ENCODE data around the gene TECPR2. TPM values are rescaled to one million over a fixed set of nuclear protein-coding genes. Genes with fewer than 3 reads are reported as not detected.

The TECPR2 gene
- polyA plus RNA-seq, 1 experiment, result 12.4 TPM

GRCh38 chr14:102341566-102341965 is 21.2 kb upstream of the TECPR2 start:
- ChIA-PET CTCF (interaction anchor here (0.9 kb wide), 1 partner anchor 19 kb away, joined by 3 read pairs; no protein-coding TSS in a partner anchor), POLR2A (no interaction called here)
- Histone ChIP-seq H3K27me3 (ENCODE audit: control insufficient read depth, insufficient read depth, low read length) (no peaks in the 10 kb centered on the region), H3K27ac (ENCODE audit: low read depth, low read length) (no peak overlapping the region), H3K9me3 (ENCODE audit: control insufficient read depth, insufficient read depth, low read length) (no peaks in the 10 kb centered on the region), H3K4me3 (ENCODE audit: low read depth, low read length) (no peak overlapping the region)
- DNase-seq (ENCODE audit: low read depth, low spot score), result no peak
- TF ChIP-seq CTCF (IDR thresholded peaks at IDR 0.05; ENCODE audit: low read depth, low read length), result no peak

DNA sequence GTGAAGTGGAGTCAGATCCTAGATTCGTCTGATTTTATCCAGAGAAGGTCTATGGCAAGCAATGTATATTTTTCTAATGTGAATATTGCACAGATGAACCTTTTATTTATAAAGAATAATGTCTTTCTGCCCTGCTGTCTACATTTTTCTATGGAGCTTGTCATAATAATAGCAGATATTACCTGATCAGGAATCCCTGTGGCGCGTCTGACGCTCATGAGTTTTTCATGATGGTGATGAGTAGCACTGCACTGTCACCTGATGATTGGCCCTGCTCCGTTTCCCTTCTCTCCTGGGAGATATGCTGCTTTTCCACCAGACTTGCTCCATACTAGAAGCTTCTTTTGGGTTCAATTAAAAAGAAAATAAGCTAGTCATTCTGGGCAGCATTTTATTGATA is 20.5 kb upstream of the TECPR2 start:
- H3K9me3 ChIP-seq (ENCODE audit: control insufficient read depth, insufficient read depth, low read length), result no peaks in the 10 kb centered on the region
- no peak overlapping the region for H3K27ac ChIP-seq (ENCODE audit: low read depth, low read length)
- H3K27me3 ChIP-seq (ENCODE audit: control insufficient read depth, insufficient read depth, low read length), result no peaks in the 10 kb centered on the region
- ChIA-PET POLR2A (no interaction called here), CTCF (interaction anchor here (0.6 to 0.9 kb wide), 2 partner anchors 19 to 1561 kb away, joined by 3 to 6 read pairs; no protein-coding TSS in a partner anchor)
- TF ChIP-seq CTCF (IDR thresholded peaks at IDR 0.05; ENCODE audit: low read depth, low read length), result no peak
- no peak overlapping the region for H3K4me3 ChIP-seq (ENCODE audit: low read depth, low read length)
- no peak for DNase-seq (ENCODE audit: low read depth, low spot score)

DNA sequence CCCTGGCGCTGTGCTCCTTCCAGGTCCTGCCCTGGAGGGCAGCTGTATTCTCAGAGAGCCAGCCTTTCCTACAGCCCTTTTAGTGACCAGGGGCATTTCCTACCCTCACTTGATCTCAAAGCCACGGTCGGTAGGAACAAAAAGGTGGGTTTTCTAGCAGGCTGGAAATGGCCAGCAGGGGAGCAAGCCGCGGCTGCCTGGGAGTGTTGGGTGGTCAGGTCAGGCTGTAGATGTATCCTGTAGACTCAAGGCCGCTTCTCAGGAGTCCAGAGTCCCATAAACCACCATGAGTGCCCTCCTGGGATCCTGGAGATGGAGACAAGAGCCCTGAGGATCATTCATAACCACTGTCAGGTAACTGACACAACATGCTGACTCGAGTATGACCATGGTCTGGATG is 18.7 kb upstream of the TECPR2 start:
- no peak for TF ChIP-seq CTCF (IDR thresholded peaks at IDR 0.05; ENCODE audit: low read depth, low read length)
- no peak overlapping the region for H3K27ac ChIP-seq (ENCODE audit: low read depth, low read length)
- no peaks in the 10 kb centered on the region for H3K27me3 ChIP-seq (ENCODE audit: control insufficient read depth, insufficient read depth, low read length)
- ChIA-PET POLR2A (no interaction called here), CTCF (interaction anchor here (1.2 kb wide), 1 partner anchor 8 kb away, joined by 3 read pairs; no protein-coding TSS in a partner anchor)
- H3K9me3 ChIP-seq (ENCODE audit: control insufficient read depth, insufficient read depth, low read length), result no peaks in the 10 kb centered on the region
- no peak for DNase-seq (ENCODE audit: low read depth, low spot score)
- H3K4me3 ChIP-seq (ENCODE audit: low read depth, low read length), result no peak overlapping the region

DNA sequence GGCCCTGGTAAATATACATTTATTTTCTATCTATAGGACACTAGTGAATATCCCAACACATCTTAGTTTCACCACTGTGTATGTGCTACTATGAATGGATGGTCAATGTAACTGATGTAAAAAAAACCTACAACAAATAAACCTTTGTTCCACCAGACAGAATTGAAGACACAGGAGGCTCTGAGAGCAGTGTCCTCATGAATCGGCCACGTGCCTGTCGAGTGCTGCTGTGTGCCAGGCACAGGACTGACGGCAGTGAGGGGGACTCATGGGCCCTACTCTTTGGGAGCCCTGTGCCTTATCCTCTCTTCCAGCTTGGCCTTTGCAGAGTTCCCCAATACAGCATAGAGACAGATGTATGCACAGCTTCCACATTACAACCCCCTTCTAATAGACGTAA is 18.3 kb upstream of the TECPR2 start:
- no peak for DNase-seq (ENCODE audit: low read depth, low spot score)
- H3K9me3 ChIP-seq (ENCODE audit: control insufficient read depth, insufficient read depth, low read length), result no peaks in the 10 kb centered on the region
- POLR2A ChIA-PET, result no interaction called here
- TF ChIP-seq CTCF (IDR thresholded peaks at IDR 0.05; ENCODE audit: low read depth, low read length), result no peak
- CTCF ChIA-PET, result interaction anchor here (1.2 kb wide), 1 partner anchor 8 kb away, joined by 3 read pairs; no protein-coding TSS in a partner anchor
- H3K4me3 ChIP-seq (ENCODE audit: low read depth, low read length), result no peak overlapping the region
- no peaks in the 10 kb centered on the region for H3K27me3 ChIP-seq (ENCODE audit: control insufficient read depth, insufficient read depth, low read length)
- H3K27ac ChIP-seq (ENCODE audit: low read depth, low read length), result no peak overlapping the region

GRCh38 chr14:102345232-102345631 is 17.5 kb upstream of the TECPR2 start:
- no peak for DNase-seq (ENCODE audit: low read depth, low spot score)
- ChIA-PET CTCF (no interaction called here), POLR2A (no interaction called here)
- Histone ChIP-seq H3K4me3 (ENCODE audit: low read depth, low read length) (no peak overlapping the region), H3K27me3 (ENCODE audit: control insufficient read depth, insufficient read depth, low read length) (no peaks in the 10 kb centered on the region), H3K27ac (ENCODE audit: low read depth, low read length) (no peak overlapping the region), H3K9me3 (ENCODE audit: control insufficient read depth, insufficient read depth, low read length) (no peaks in the 10 kb centered on the region)
- TF ChIP-seq CTCF (IDR thresholded peaks at IDR 0.05; ENCODE audit: low read depth, low read length), result no peak
